ENCODE measurements around the gene SLC35E2B.
"Not testable (repeated sequence)": the region's sequence is repeated elsewhere in the genome, so short reads cannot be mapped to it uniquely, and the experiment has no call there.

The SLC35E2B gene

DNA sequence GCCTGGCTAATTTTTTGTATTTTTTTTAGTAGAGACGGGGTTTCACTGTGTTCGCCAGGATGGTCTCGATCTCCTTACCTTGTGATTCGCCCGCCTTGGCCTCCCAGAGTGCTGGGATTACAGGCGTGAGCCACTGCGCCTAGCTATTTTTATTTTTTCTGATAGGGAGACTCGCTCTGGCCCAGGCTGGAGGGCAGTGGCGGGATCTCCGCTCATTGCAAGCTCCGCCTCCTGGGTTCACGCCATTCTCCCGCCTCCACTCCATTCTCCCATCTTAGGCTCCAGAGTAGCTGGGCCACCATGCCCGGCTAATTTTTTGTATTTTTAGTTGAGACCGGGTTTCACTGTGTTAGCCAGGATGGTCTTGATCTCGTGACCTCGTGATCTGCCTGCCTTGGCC, 33.5 kb upstream of the SLC35E2B start:
- not testable (repeated sequence) for H3K4me1 ChIP-seq (ENCODE audit: insufficient read depth, low read length, poor library complexity, severe bottlenecking)

GRCh38 chr1:1724035-1724864, 31.7 kb upstream of the SLC35E2B start, which contains the start of gene CDK11A:
TSS of gene CDK11A (minus strand) at chr1:1724357. CDS start at chr1:1722818, 1,539 bp downstream.
- H2AFZ ChIP-seq (ENCODE audit: low read length): peak within 1 kb of the TSS; percentile 14; the same call in 1 of the 2 replicates
- not testable (repeated sequence) for H3K27me3 ChIP-seq (ENCODE audit: insufficient read depth, low read length, poor library complexity, severe bottlenecking); H3F3A ChIP-seq (ENCODE audit: low read depth); H3K9me2 ChIP-seq (replicated peaks; ENCODE audit: low read depth, low read length); H4K20me1 ChIP-seq (ENCODE audit: insufficient read depth, low read length, poor library complexity, severe bottlenecking); H3K36me3 ChIP-seq (ENCODE audit: insufficient read depth, low read length); H3K9me3 ChIP-seq (ENCODE audit: insufficient read depth, low read depth, low read length); H3K4me1 ChIP-seq (ENCODE audit: insufficient read depth, low read length, poor library complexity, severe bottlenecking)
- peaks cover 14% of the 10 kb centered on the region; the same call in 1 of the 2 replicates for H3K79me2 ChIP-seq (ENCODE audit: insufficient read depth, low read length)
- TF ChIP-seq CTCF (conservative IDR thresholded peaks at IDR 0.05; ENCODE audit: low read length): peak; percentile 39
- peak within 1 kb of the TSS; percentile 76 for H3K9ac ChIP-seq (ENCODE audit: low read depth, low read length, poor library complexity, severe bottlenecking)
- peak within 1 kb of the TSS; percentile 79 for H3K4me3 ChIP-seq (ENCODE audit: low read length, poor library complexity, severe bottlenecking)
- H3K4me2 ChIP-seq (ENCODE audit: low read depth, low read length, poor library complexity, severe bottlenecking): peak within 1 kb of the TSS; percentile 27

More for the DNA sequence above, 33.5 kb upstream of the SLC35E2B start:
- not testable (repeated sequence) for H4K20me1 ChIP-seq (ENCODE audit: insufficient read depth, low read length, poor library complexity, severe bottlenecking); H3K4me2 ChIP-seq (ENCODE audit: low read depth, low read length, poor library complexity, severe bottlenecking); H3K9me3 ChIP-seq (ENCODE audit: insufficient read depth, low read depth, low read length); H3K9ac ChIP-seq (ENCODE audit: low read depth, low read length, poor library complexity, severe bottlenecking); H3K27me3 ChIP-seq (ENCODE audit: insufficient read depth, low read length, poor library complexity, severe bottlenecking); H3K79me2 ChIP-seq (ENCODE audit: insufficient read depth, low read length); H3F3A ChIP-seq (ENCODE audit: low read depth); H3K9me2 ChIP-seq (replicated peaks; ENCODE audit: low read depth, low read length); H3K36me3 ChIP-seq (ENCODE audit: insufficient read depth, low read length); H2AFZ ChIP-seq (ENCODE audit: low read length); H3K4me3 ChIP-seq (ENCODE audit: low read length, poor library complexity, severe bottlenecking)

GRCh38 chr1:1721201-1721600, 28.6 kb upstream of the SLC35E2B start:
- Histone ChIP-seq H2AFZ (ENCODE audit: low read length) (no peak overlapping the region), H4K20me1 (ENCODE audit: insufficient read depth, low read length, poor library complexity, severe bottlenecking) (no peaks in the 10 kb centered on the region), H3K27me3 (ENCODE audit: insufficient read depth, low read length, poor library complexity, severe bottlenecking) (no peaks in the 10 kb centered on the region), H3F3A (ENCODE audit: low read depth) (no peaks in the 10 kb centered on the region), H3K9ac (ENCODE audit: low read depth, low read length, poor library complexity, severe bottlenecking) (no peak overlapping the region), H3K4me3 (ENCODE audit: low read length, poor library complexity, severe bottlenecking) (no peak overlapping the region), H3K79me2 (ENCODE audit: insufficient read depth, low read length) (peaks cover 14% of the 10 kb centered on the region; the same call in 1 of the 2 replicates), H3K4me2 (ENCODE audit: low read depth, low read length, poor library complexity, severe bottlenecking) (no peak overlapping the region), H3K9me2 (replicated peaks; ENCODE audit: low read depth, low read length) (no peaks in the 10 kb centered on the region), H3K36me3 (ENCODE audit: insufficient read depth, low read length) (peaks cover 10% of the 10 kb centered on the region; the same call in 1 of the 2 replicates), H3K4me1 (ENCODE audit: insufficient read depth, low read length, poor library complexity, severe bottlenecking) (no peaks in the 10 kb centered on the region), H3K9me3 (ENCODE audit: insufficient read depth, low read depth, low read length) (no peaks in the 10 kb centered on the region)
- no peak for TF ChIP-seq CTCF (conservative IDR thresholded peaks at IDR 0.05; ENCODE audit: low read length)
- no peak for TF ChIP-seq EZH2phosphoT487 (IDR thresholded peaks at IDR 0.05; ENCODE audit: borderline replicate concordance)

- peaks cover 19% of the 10 kb centered on the region; the same call in 1 of the 2 replicates for H3K36me3 ChIP-seq (ENCODE audit: insufficient read depth, low read length)
- not testable (repeated sequence) for H4K20me1 ChIP-seq (ENCODE audit: insufficient read depth, low read length, poor library complexity, severe bottlenecking); H3K9me3 ChIP-seq (ENCODE audit: insufficient read depth, low read depth, low read length); H2AFZ ChIP-seq (ENCODE audit: low read length); H3K9ac ChIP-seq (ENCODE audit: low read depth, low read length, poor library complexity, severe bottlenecking); H3K4me1 ChIP-seq (ENCODE audit: insufficient read depth, low read length, poor library complexity, severe bottlenecking); H3F3A ChIP-seq (ENCODE audit: low read depth); H3K4me3 ChIP-seq (ENCODE audit: low read length, poor library complexity, severe bottlenecking); H3K27me3 ChIP-seq (ENCODE audit: insufficient read depth, low read length, poor library complexity, severe bottlenecking); H3K4me2 ChIP-seq (ENCODE audit: low read depth, low read length, poor library complexity, severe bottlenecking); H3K9me2 ChIP-seq (replicated peaks; ENCODE audit: low read depth, low read length); H3K79me2 ChIP-seq (ENCODE audit: insufficient read depth, low read length)
These were observed 22.7 kb upstream of the SLC35E2B start for GRCh38 chr1:1715109-1715883.

DNA sequence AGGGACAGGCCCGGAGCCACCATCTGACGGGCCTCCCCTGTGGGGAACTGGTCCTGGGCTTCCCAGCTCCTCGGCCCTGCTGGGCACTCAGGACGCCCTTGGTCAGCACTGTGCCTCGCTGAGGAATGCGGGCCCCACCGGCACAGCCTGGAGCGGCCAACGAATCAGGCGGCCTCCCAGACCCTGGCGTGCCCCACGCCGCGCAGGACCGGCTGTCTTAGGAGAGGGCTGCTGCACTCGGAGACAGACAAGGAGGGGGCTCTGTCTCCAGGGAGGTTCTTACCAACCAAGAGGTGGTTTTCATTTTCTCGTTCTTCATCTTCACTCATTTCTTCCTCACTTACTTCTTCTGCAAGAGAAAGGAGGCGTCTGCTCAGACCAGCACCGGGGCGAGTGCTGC, 15.3 kb upstream of the SLC35E2B start:
- not testable (repeated sequence) for H3K4me3 ChIP-seq (ENCODE audit: low read length, poor library complexity, severe bottlenecking); H3K4me1 ChIP-seq (ENCODE audit: insufficient read depth, low read length, poor library complexity, severe bottlenecking); H3K9me2 ChIP-seq (replicated peaks; ENCODE audit: low read depth, low read length); H3K36me3 ChIP-seq (ENCODE audit: insufficient read depth, low read length); H3K4me2 ChIP-seq (ENCODE audit: low read depth, low read length, poor library complexity, severe bottlenecking); H3F3A ChIP-seq (ENCODE audit: low read depth); H2AFZ ChIP-seq (ENCODE audit: low read length); H3K79me2 ChIP-seq (ENCODE audit: insufficient read depth, low read length); H3K9ac ChIP-seq (ENCODE audit: low read depth, low read length, poor library complexity, severe bottlenecking); H3K9me3 ChIP-seq (ENCODE audit: insufficient read depth, low read depth, low read length); H4K20me1 ChIP-seq (ENCODE audit: insufficient read depth, low read length, poor library complexity, severe bottlenecking); H3K27me3 ChIP-seq (ENCODE audit: insufficient read depth, low read length, poor library complexity, severe bottlenecking)
